ENCODE measurements around the gene REN. TPM values are rescaled to one million over a fixed set of nuclear protein-coding genes. Genes with fewer than 3 reads are reported as not detected.
A peak's percentile ranks its signal among the peaks of the same experiment; 100 is the strongest.

REN gene
- total RNA-seq, 1 experiment from 2014 or later: not detected

- DNase-seq: no peak
- BruUV-seq (replicated peaks): no TSS peak
- ChIA-PET POLR2A (no interaction called here), CTCF (interaction anchor here (1.0 kb wide), 1 partner anchor 307 kb away, joined by 3 read pairs; no protein-coding TSS in a partner anchor)
- no peaks in the 10 kb centered on the region for H3K36me3 Mint-ChIP-seq (ENCODE audit: insufficient read depth, unreplicated experiment)
- H3K4me3 Mint-ChIP-seq (ENCODE audit: unreplicated experiment): no peak overlapping the region
- Histone ChIP-seq H3K27me3 (replicated peaks; ENCODE audit: control insufficient read depth, insufficient read depth, low read length) (no peaks in the 10 kb centered on the region), H3K36me3 (ENCODE audit: control insufficient read depth, insufficient read depth, low read length) (no peaks in the 10 kb centered on the region), H3K9me3 (peaks cover 11% of the 10 kb centered on the region; the same call in 1 of the 2 replicates), H3K4me1 (peaks cover 11% of the 10 kb centered on the region), H3K4me3 (ENCODE audit: low read depth, low read length) (no peak overlapping the region)
- H3K9me3 Mint-ChIP-seq (ENCODE audit: unreplicated experiment): peaks cover 12% of the 10 kb centered on the region
- H3K4me1 Mint-ChIP-seq (ENCODE audit: low read depth, unreplicated experiment): peaks cover 9% of the 10 kb centered on the region
- intact Hi-C loops (cut with micrococcal nuclease; ENCODE audit: unreplicated experiment): no loop called here
- TF ChIP-seq, protein P1, sequence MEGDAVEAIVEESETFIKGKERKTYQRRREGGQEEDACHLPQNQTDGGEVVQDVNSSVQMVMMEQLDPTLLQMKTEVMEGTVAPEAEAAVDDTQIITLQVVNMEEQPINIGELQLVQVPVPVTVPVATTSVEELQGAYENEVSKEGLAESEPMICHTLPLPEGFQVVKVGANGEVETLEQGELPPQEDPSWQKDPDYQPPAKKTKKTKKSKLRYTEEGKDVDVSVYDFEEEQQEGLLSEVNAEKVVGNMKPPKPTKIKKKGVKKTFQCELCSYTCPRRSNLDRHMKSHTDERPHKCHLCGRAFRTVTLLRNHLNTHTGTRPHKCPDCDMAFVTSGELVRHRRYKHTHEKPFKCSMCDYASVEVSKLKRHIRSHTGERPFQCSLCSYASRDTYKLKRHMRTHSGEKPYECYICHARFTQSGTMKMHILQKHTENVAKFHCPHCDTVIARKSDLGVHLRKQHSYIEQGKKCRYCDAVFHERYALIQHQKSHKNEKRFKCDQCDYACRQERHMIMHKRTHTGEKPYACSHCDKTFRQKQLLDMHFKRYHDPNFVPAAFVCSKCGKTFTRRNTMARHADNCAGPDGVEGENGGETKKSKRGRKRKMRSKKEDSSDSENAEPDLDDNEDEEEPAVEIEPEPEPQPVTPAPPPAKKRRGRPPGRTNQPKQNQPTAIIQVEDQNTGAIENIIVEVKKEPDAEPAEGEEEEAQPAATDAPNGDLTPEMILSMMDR (IDR thresholded peaks at IDR 0.05; ENCODE audit: insufficient read depth in 1 of 2, low read depth in 1 of 2, low read length in 1 of 2, severe bottlenecking in 1 of 2, unreplicated experiment in 1 of 2): no peak
- H3K27ac Mint-ChIP-seq (ENCODE audit: unreplicated experiment): no peak overlapping the region
- H3K27me3 Mint-ChIP-seq (ENCODE audit: insufficient read depth, unreplicated experiment): no peaks in the 10 kb centered on the region
These were observed 1.6 kb upstream of the REN start for GRCh38 chr1:204167730-204168129.

DNA sequence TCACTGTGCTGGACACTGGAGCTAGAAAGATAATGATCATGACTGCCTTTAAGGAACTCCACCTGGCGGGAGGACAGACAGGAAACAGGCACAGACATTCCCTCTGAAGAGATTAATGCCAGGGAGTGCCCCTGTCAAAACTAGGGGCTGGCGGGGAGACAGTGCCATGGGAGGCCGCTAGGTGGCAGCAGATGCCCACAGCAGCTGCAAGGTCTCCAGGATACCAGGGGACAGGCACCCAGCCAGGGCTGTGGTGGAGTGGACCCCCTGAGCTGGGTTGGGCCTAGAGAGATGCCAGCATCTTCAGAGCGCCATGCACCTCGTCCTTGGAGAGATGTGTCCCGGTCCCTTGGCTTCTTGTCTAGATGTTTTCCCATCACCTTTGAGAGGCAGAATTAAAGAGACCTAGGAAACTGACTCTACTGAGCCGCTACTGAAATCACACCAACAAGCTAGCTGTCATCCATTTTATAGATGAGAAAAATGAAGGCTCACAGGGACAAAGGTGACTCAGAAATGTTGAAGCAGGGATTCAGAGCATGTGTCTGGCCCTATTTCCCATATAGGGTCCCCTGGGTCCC is 3.6 kb downstream of the REN start:
- Histone ChIP-seq H3K36me3 (ENCODE audit: control insufficient read depth, insufficient read depth, low read length) (no peaks in the 10 kb centered on the region), H3K27me3 (replicated peaks; ENCODE audit: control insufficient read depth, insufficient read depth, low read length) (no peaks in the 10 kb centered on the region), H3K4me3 (ENCODE audit: low read depth, low read length) (no peak overlapping the region), H3K9me3 (no peaks in the 10 kb centered on the region), H3K4me1 (no peaks in the 10 kb centered on the region)
- TF ChIP-seq, protein P1 (IDR thresholded peaks at IDR 0.05; ENCODE audit: insufficient read depth in 1 of 2, low read depth in 1 of 2, low read length in 1 of 2, severe bottlenecking in 1 of 2, unreplicated experiment in 1 of 2): peak; percentile 97
- ChIA-PET POLR2A (interaction anchor here (0.6 kb wide), 1 partner anchor 317 kb away, joined by 3 read pairs; no protein-coding TSS in a partner anchor), CTCF (interaction anchor here (0.6 to 3.0 kb wide), 21 partner anchors 11 to 380 kb away, joined by 3 to 39 read pairs (median 6); partner anchors contain the start of genes ETNK2, GOLT1A, KISS1 and PLEKHA6)
- Mint-ChIP-seq H3K9me3 (ENCODE audit: unreplicated experiment) (no peaks in the 10 kb centered on the region), H3K36me3 (ENCODE audit: insufficient read depth, unreplicated experiment) (no peaks in the 10 kb centered on the region), H3K27ac (ENCODE audit: unreplicated experiment) (no peak overlapping the region), H3K27me3 (ENCODE audit: insufficient read depth, unreplicated experiment) (no peaks in the 10 kb centered on the region), H3K4me3 (ENCODE audit: unreplicated experiment) (no peak overlapping the region), H3K4me1 (ENCODE audit: low read depth, unreplicated experiment) (no peaks in the 10 kb centered on the region)
- BruUV-seq (replicated peaks): no TSS peak
- DNase-seq: peak; percentile 82 to 90
- intact Hi-C loops (cut with micrococcal nuclease; ENCODE audit: unreplicated experiment): loop anchor here (1.0 to 2.0 kb wide), 7 partner anchors 30 to 301 kb away; partner anchors contain the start of gene SNRPE

- no peaks in the 10 kb centered on the region for H3K27me3 Mint-ChIP-seq (ENCODE audit: insufficient read depth, unreplicated experiment)
- Histone ChIP-seq H3K4me1 (no peaks in the 10 kb centered on the region), H3K4me3 (ENCODE audit: low read depth, low read length) (no peak overlapping the region), H3K27me3 (replicated peaks; ENCODE audit: control insufficient read depth, insufficient read depth, low read length) (no peaks in the 10 kb centered on the region), H3K9me3 (no peaks in the 10 kb centered on the region), H3K36me3 (ENCODE audit: control insufficient read depth, insufficient read depth, low read length) (no peaks in the 10 kb centered on the region)
- H3K27ac Mint-ChIP-seq (ENCODE audit: unreplicated experiment): no peak overlapping the region
- no peak for DNase-seq
- BruUV-seq (replicated peaks): no TSS peak
- intact Hi-C loops (cut with micrococcal nuclease; ENCODE audit: unreplicated experiment): loop anchor here (1.0 to 2.0 kb wide), 7 partner anchors 30 to 301 kb away; partner anchors contain the start of gene SNRPE
- H3K4me3 Mint-ChIP-seq (ENCODE audit: unreplicated experiment): no peak overlapping the region
- H3K9me3 Mint-ChIP-seq (ENCODE audit: unreplicated experiment): no peaks in the 10 kb centered on the region
- POLR2A ChIA-PET: no interaction called here
- CTCF ChIA-PET: interaction anchor here (0.8 to 3.0 kb wide), 16 partner anchors 10 to 237 kb away, joined by 3 to 39 read pairs (median 5); partner anchors contain the start of genes ETNK2, GOLT1A, KISS1 and PLEKHA6
- no peaks in the 10 kb centered on the region for H3K36me3 Mint-ChIP-seq (ENCODE audit: insufficient read depth, unreplicated experiment)
- TF ChIP-seq, protein P1 (IDR thresholded peaks at IDR 0.05; ENCODE audit: insufficient read depth in 1 of 2, low read depth in 1 of 2, low read length in 1 of 2, severe bottlenecking in 1 of 2, unreplicated experiment in 1 of 2): no peak
- no peaks in the 10 kb centered on the region for H3K4me1 Mint-ChIP-seq (ENCODE audit: low read depth, unreplicated experiment)
These were observed 4.3 kb downstream of the REN start for GRCh38 chr1:204161609-204162493.

All from Caco-2 (cell line).